HG03025 (cell line): ENCODE results near the gene SLC9A1.

Source experiments
- ATAC-seq: cut with Tn5 transposase; IDR thresholded peaks from one replicate; pipeline ENCODE4 v1.9.1; 2021; ENCODE audit warnings: mild to moderate bottlenecking, moderate library complexity; ENCODE audit not compliant: unreplicated experiment, low FRiP score

Gene SLC9A1

GRCh38 chr1:27108588-27108987 lies 46.3 kb downstream of the SLC9A1 start:
- no peak for ATAC-seq

- no peak for ATAC-seq
Measured at GRCh38 chr1:27106561-27107323, 48.2 kb downstream of the SLC9A1 start.

DNA sequence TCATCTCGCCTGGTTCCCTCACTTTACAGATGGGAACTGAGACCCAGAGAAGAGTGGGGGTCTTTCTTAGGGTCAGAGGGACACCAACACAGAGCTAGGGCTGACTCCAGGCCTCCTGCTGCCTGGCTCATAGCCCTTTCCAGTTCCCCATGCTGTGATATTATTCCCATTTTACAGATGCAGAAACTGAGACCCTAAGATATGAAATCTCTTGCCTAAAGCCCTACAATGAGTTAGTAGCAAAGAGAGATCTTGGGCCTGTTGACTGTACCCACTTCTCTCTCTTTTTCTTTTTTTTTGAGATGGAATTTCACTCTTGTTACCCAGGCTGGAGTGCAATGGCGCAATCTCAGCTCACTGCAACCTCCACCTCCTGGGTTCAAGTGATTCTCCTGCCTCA lies 49.9 kb downstream of the SLC9A1 start:
- no peak for ATAC-seq

DNA sequence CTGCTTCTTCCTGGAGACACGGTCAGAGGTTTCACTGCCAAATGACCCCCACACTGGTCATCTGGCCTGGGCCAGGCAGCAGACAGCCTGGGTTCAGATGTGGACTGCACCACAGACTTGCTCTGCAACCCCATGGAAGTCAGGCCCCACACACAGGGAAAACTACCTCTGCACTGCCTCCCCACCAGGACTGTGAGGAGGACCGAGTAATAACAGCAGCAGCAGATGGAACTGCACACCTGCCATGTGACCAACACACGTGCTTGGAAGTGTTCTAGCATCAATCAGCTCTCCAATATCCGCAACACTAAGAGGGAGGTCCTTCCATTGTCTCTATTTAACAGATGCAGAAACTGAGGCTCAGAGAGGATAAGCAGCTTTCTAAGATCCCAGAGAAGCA lies 51.4 kb downstream of the SLC9A1 start:
- no peak for ATAC-seq

- ATAC-seq: no peak
Measured at GRCh38 chr1:27102707-27103468, 52.0 kb downstream of the SLC9A1 start.

DNA sequence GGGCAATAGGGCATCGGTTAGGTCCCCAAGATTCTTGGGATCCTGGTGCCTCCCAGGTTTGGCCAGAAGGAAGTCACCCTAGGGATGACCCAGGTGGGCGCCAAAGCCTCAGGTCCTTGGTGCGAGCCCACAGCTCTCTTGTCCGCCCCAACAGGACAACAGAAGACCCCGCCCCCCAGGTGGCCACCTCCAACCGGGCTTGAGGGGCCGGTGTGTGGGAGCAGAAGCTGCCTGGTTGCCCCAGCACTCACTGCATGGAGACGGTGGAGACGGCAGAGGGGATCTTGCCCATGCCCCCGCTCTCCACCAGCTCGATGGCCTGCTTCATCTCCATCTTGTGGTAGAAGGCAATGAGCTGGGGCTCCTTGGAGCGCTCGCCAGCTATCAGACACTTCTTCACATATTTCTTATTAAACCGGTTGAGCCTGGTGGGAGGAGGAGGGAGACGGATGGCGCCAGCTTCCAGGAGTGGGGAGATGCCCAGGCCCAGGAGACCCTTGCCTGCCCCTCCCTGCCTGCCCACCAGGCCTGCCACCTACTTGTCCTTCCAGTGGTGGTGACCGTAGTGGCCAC lies 52.7 kb downstream of the SLC9A1 start:
- ATAC-seq: no peak

DNA sequence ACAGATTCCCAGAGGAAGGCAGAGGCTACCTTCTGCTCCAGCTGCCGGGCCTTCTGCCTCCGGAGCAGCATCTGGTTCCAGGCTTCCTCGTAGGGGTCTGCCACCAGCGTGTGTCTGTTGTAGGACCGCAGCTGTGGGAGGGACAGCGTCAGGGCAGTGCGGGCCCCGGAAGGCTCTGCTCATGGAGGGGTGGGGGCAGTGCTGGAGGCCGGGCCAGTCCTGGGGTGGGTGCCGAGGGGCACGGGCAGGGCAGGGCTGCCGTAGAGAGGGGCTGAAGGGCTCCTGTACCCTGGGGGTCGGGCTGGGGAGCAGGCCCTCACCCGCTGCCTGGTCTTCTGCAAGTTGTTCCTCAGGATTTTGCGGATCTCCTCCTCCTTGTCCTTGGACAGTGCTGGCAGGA lies 53.2 kb downstream of the SLC9A1 start:
- ATAC-seq: no peak

DNA sequence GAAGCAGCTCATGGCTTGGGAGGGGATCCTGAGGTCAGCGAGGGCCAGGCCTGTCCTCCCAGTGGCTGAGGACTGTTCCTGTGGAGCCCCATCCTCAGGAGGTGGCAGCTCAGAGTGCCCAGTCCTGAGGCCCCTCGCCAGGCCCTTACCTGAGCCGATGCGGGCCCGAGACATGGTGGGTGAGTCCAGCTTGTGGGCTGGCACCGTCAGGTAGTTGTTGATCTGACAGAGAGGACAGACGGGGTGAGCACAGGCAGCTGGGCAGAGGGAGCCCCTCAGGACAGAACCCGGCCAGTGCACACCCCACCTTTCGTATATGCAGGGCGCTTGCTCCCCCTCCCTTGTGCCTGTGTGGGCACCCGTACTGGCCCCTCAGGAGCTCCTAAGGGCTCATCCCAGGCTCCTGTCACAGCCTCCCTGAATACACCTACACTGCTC lies 53.9 kb downstream of the SLC9A1 start:
- ATAC-seq: no peak

GRCh38 chr1:27100335-27101053 lies 54.4 kb downstream of the SLC9A1 start:
- ATAC-seq: no peak

- ATAC-seq: no peak
Measured at GRCh38 chr1:27099587-27100334, 55.2 kb downstream of the SLC9A1 start.

DNA sequence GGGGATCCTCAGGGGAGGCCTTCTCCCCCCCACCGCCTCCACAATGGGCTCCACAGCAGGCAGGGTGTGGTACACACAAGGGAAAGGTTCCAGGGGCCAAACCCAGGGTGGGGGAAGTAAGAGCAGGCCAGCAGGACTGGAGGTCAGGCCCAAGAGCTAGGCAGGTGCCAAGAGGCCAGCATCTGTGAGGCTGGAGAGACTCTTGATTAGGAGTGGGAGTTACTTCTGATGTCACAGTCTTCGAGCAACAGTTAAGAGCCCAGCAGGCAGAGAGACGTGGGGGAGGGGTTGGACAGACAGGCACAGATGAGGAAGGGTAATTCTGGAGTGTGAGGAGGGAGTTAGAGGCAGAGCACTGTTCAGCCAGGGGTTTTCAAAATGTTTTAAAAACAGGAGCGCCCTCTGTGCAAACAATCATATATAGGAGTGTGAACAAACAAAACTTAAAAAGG lies 55.8 kb downstream of the SLC9A1 start:
- no peak for ATAC-seq

DNA sequence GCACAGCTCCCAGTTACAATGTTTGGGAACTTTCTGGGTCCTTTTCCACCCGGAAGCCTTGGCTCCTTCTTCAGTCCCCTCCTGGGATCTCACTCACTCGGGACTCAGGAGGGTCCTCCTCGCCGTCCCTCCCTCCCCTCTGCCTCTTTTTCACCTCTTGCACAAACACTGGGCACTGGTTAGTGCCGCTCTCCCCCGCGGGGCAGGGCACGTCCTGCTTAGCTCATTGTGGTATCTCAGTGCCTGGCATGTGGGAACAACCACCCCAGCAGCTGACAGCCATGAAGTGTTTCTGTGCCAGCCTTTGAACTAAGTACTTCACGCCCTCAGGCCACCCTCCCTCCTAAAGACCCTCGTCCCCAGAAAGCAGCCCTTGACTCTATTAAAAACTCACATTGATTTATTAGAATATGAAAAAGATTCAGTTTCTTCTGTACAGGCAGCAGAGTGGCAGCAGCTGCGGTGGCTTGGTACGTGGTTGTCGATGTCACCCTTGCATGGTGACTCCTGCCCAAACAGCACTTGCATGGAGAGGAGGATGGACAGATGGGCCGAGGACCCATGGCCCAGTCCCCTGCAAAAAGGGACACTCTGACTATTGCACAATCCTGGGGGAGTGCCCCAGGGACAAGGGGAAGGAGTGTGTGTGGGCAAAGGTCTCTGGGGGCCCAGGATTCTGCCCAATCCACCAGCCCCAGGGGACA lies 56.3 kb downstream of the SLC9A1 start:
- no peak for ATAC-seq

GRCh38 chr1:27097484-27097917 lies 57.4 kb downstream of the SLC9A1 start:
- no peak for ATAC-seq

GRCh38 chr1:27095576-27095975 lies 59.3 kb downstream of the SLC9A1 start:
- no peak for ATAC-seq

GRCh38 chr1:27092888-27093287 lies 62.0 kb downstream of the SLC9A1 start:
- ATAC-seq: no peak

DNA sequence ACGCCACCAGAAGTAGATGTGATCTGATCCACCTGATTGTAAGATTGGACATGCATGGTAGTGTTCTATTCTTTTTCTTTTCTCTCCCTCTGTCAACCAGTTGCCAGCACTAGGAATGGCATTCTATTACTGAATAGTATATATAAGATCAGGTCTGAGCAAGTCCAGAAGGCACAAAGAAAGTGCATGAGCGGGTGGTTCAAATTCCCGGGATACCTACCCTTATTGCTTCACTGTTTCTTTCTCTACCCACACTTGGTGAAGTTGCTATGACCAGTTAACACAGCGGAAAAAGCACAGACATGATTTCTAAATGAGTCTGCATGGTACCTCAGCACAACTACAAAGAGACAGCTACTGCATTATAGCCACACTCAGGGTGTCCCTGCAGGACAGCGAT lies 64.0 kb downstream of the SLC9A1 start:
- no peak for ATAC-seq

- ATAC-seq: no peak
Measured at GRCh38 chr1:27087371-27088220, 67.3 kb downstream of the SLC9A1 start.

DNA sequence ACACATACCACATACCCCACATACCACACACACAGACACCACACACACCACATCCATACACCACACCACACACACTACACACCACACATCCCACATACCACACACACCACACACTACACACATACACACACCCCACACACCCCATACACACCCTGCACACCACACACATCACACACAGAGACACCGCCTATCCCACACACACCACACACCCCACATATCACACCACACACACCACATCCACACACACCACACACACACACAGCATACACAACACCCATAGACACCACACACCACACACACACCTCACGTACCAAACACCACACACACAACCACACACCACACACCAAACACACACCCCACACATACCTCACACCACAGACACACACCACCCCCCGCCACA lies 68.3 kb downstream of the SLC9A1 start:
- ATAC-seq: no peak

DNA sequence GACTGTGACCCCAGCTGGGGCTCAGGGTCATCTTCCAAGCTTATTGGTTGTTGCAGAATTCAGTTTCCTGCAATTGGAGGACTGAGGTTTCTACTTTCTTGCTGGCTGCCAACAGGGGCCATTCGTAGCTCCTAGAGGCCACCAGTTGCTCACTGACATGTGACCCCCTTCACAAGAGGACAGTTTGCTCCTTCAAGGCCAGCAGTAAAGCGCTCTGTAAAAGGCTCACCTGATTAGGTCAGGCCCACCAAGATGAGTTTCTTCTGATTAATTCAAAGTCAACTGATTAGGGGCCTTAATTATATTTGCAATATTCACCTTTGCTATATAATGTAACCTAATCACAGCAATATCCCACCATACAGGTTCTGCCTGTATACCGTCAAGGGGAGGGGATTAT lies 68.9 kb downstream of the SLC9A1 start:
- ATAC-seq: no peak
